ENCODE data around the gene SCYL3. TPM values are rescaled to one million over a fixed set of nuclear protein-coding genes. Genes with fewer than 3 reads are reported as not detected.
"Not testable (repeated sequence)": the region's sequence is repeated elsewhere in the genome, so short reads cannot be mapped to it uniquely, and the experiment has no call there.

SCYL3 gene
- total RNA-seq, 4 donors from 2014 or later, result 7.0 to 17.2 (median 10.9) TPM

- DNase-seq (ENCODE audit: low spot score), result no peak
- no peak for ATAC-seq (ENCODE audit: low FRiP score)
- TF ChIP-seq CTCF (IDR thresholded peaks at IDR 0.05), result no peak
Observed at GRCh38 chr1:169821500-169821899, 72.2 kb downstream of the SCYL3 start.

- DNase-seq (ENCODE audit: low spot score) (no peak), ATAC-seq (ENCODE audit: low FRiP score) (no peak)
- TF ChIP-seq CTCF (IDR thresholded peaks at IDR 0.05), result no peak
Observed at GRCh38 chr1:169816617-169817016, 77.1 kb downstream of the SCYL3 start.

GRCh38 chr1:169814265-169814664 lies 79.4 kb downstream of the SCYL3 start:
- DNase-seq (ENCODE audit: low spot score), result no peak
- ATAC-seq (ENCODE audit: low FRiP score), result no peak
- no peak for TF ChIP-seq CTCF (IDR thresholded peaks at IDR 0.05)

- ATAC-seq (ENCODE audit: low FRiP score) (no peak), DNase-seq (ENCODE audit: low spot score) (no peak)
- no peak for TF ChIP-seq CTCF (IDR thresholded peaks at IDR 0.05)
Observed at GRCh38 chr1:169812131-169812530, 81.6 kb downstream of the SCYL3 start.

GRCh38 chr1:169811418-169812035 lies 82.2 kb downstream of the SCYL3 start:
- ATAC-seq (ENCODE audit: low FRiP score); DNase-seq (ENCODE audit: low spot score): not testable (repeated sequence)

- no peak for ATAC-seq (ENCODE audit: low FRiP score)
- TF ChIP-seq CTCF (IDR thresholded peaks at IDR 0.05), result no peak
- DNase-seq (ENCODE audit: low spot score), result no peak
Observed at GRCh38 chr1:169809370-169810095, 84.2 kb downstream of the SCYL3 start.

GRCh38 chr1:169804941-169805340 lies 88.8 kb downstream of the SCYL3 start:
- no peak for ATAC-seq (ENCODE audit: low FRiP score)
- no peak for TF ChIP-seq CTCF (IDR thresholded peaks at IDR 0.05)
- no peak for DNase-seq (ENCODE audit: low spot score)
